ENCODE results near the gene CNGA4.

CNGA4 gene

GRCh38 chr11:6225896-6226295 is 13.0 kb upstream of the CNGA4 start:
- H3K4me3 ChIP-seq (ENCODE audit: low read depth, low read length): no peak overlapping the region
- TF ChIP-seq MAX (IDR thresholded peaks at IDR 0.05; ENCODE audit: low read depth, low read length): no peak
- no peak for DNase-seq (ENCODE audit: low read depth)

GRCh38 chr11:6228520-6228919 is 10.4 kb upstream of the CNGA4 start:
- TF ChIP-seq CTCF (IDR thresholded peaks at IDR 0.05; ENCODE audit: low read depth, low read length): no peak
- no peak for TF ChIP-seq MAX (IDR thresholded peaks at IDR 0.05; ENCODE audit: low read depth, low read length)
- TF ChIP-seq MYC (IDR thresholded peaks at IDR 0.05; ENCODE audit: low read depth, low read length): no peak
- TF ChIP-seq POLR2A (IDR thresholded peaks at IDR 0.05; ENCODE audit: extremely low read depth, insufficient read length): no peak
- no peak for DNase-seq (ENCODE audit: low read depth)
- H3K4me3 ChIP-seq (ENCODE audit: low read depth, low read length): no peak overlapping the region

- H3K4me3 ChIP-seq (ENCODE audit: low read depth, low read length): no peak overlapping the region
- no peak for DNase-seq (ENCODE audit: low read depth)
- TF ChIP-seq MYC (IDR thresholded peaks at IDR 0.05; ENCODE audit: low read depth, low read length): no peak
- no peak for TF ChIP-seq CTCF (IDR thresholded peaks at IDR 0.05; ENCODE audit: low read depth, low read length)
- no peak for TF ChIP-seq POLR2A (IDR thresholded peaks at IDR 0.05; ENCODE audit: extremely low read depth, insufficient read length)
- no peak for TF ChIP-seq MAX (IDR thresholded peaks at IDR 0.05; ENCODE audit: low read depth, low read length)
These were observed 9.0 kb upstream of the CNGA4 start for GRCh38 chr11:6229911-6230310.

GRCh38 chr11:6232899-6233298 is 6.0 kb upstream of the CNGA4 start:
- TF ChIP-seq MYC (IDR thresholded peaks at IDR 0.05; ENCODE audit: low read depth, low read length): no peak
- no peak for TF ChIP-seq MAX (IDR thresholded peaks at IDR 0.05; ENCODE audit: low read depth, low read length)
- no peak for TF ChIP-seq CTCF (IDR thresholded peaks at IDR 0.05; ENCODE audit: low read depth, low read length)
- no peak for TF ChIP-seq POLR2A (IDR thresholded peaks at IDR 0.05; ENCODE audit: extremely low read depth, insufficient read length)
- H3K4me3 ChIP-seq (ENCODE audit: low read depth, low read length): no peak overlapping the region
- no peak for DNase-seq (ENCODE audit: low read depth)

- H3K4me3 ChIP-seq (ENCODE audit: low read depth, low read length): peak overlapping the region; percentile 97
- no peak for DNase-seq (ENCODE audit: low read depth)
- TF ChIP-seq MAX (IDR thresholded peaks at IDR 0.05; ENCODE audit: low read depth, low read length) (no peak), CTCF (IDR thresholded peaks at IDR 0.05; ENCODE audit: low read depth, low read length) (no peak), MYC (IDR thresholded peaks at IDR 0.05; ENCODE audit: low read depth, low read length) (no peak), POLR2A (IDR thresholded peaks at IDR 0.05; ENCODE audit: extremely low read depth, insufficient read length) (no peak)
These were observed 4.9 kb upstream of the CNGA4 start for GRCh38 chr11:6233984-6234386.

GRCh38 chr11:6234387-6235107 is 4.3 kb upstream of the CNGA4 start, which contains the start of gene FHIP1B:
FHIP1B (minus strand) TSS chr11:6234636; CDS start chr11:6224516, 10,120 bp downstream.
- peak; percentile 99 for DNase-seq (ENCODE audit: low read depth)
- no peak for TF ChIP-seq CTCF (IDR thresholded peaks at IDR 0.05; ENCODE audit: low read depth, low read length)
- TF ChIP-seq MAX (IDR thresholded peaks at IDR 0.05; ENCODE audit: low read depth, low read length): peak; percentile 58; the same call in 1 of the 2 replicates
- TF ChIP-seq POLR2A (IDR thresholded peaks at IDR 0.05; ENCODE audit: extremely low read depth, insufficient read length): peak; percentile 67
- H3K4me3 ChIP-seq (ENCODE audit: low read depth, low read length): peak within 1 kb of the TSS; percentile 97
